Measurements from ENCODE around the gene UVRAG.
"Not testable (repeated sequence)": the region's sequence is repeated elsewhere in the genome, so short reads cannot be mapped to it uniquely, and the experiment has no call there.

DNA sequence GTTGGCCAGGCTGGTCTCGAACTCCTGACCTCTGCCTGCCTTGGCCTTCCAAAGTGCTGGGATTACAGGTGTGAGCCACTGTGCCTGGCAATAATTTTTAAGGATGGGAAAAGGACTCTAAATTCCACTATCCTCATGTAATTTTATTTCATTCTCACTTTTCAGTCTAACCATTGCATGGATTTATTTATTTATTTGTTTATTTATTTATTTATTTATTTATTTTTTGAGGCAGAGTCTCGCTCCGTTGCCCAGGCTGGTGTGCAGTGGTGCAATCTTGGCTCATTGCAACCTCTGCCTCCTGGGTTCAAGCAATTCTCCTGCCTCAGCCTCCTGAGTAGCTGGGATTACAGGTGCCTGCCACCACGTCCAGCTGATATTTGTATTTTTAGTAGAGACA is 38.6 kb downstream of the UVRAG start:
- TF ChIP-seq, protein P1, sequence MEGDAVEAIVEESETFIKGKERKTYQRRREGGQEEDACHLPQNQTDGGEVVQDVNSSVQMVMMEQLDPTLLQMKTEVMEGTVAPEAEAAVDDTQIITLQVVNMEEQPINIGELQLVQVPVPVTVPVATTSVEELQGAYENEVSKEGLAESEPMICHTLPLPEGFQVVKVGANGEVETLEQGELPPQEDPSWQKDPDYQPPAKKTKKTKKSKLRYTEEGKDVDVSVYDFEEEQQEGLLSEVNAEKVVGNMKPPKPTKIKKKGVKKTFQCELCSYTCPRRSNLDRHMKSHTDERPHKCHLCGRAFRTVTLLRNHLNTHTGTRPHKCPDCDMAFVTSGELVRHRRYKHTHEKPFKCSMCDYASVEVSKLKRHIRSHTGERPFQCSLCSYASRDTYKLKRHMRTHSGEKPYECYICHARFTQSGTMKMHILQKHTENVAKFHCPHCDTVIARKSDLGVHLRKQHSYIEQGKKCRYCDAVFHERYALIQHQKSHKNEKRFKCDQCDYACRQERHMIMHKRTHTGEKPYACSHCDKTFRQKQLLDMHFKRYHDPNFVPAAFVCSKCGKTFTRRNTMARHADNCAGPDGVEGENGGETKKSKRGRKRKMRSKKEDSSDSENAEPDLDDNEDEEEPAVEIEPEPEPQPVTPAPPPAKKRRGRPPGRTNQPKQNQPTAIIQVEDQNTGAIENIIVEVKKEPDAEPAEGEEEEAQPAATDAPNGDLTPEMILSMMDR (IDR thresholded peaks at IDR 0.05): not testable (repeated sequence)
- not testable (repeated sequence) for TF ChIP-seq POLR2A (IDR thresholded peaks at IDR 0.05)

All from tibial nerve (tissue), 3 donors.